HG03045 (cell line): ENCODE measurements around the gene PLRG1.
A peak's percentile ranks its signal among the peaks of the same experiment; 100 is the strongest.

Experiments used
- ATAC-seq: cut with Tn5 transposase; IDR thresholded peaks from one replicate; pipeline ENCODE4 v1.9.1; 2021; ENCODE audit warnings: mild to moderate bottlenecking, moderate library complexity; ENCODE audit not compliant: unreplicated experiment

The PLRG1 gene

GRCh38 chr4:154574311-154574710, 24.1 kb upstream of the PLRG1 start:
- no peak for ATAC-seq

- no peak for ATAC-seq
Measured at GRCh38 chr4:154573190-154573870, 23.1 kb upstream of the PLRG1 start.

GRCh38 chr4:154569584-154569983, 19.4 kb upstream of the PLRG1 start:
- no peak for ATAC-seq

- ATAC-seq: no peak
Measured at GRCh38 chr4:154569028-154569427, 18.8 kb upstream of the PLRG1 start.

GRCh38 chr4:154566639-154567204, 16.5 kb upstream of the PLRG1 start:
- ATAC-seq: no peak

GRCh38 chr4:154565704-154566103, 15.5 kb upstream of the PLRG1 start:
- ATAC-seq: no peak

GRCh38 chr4:154564311-154564710, 14.1 kb upstream of the PLRG1 start:
- ATAC-seq: no peak

- ATAC-seq: no peak
Measured at GRCh38 chr4:154562697-154563254, 12.6 kb upstream of the PLRG1 start, which contains the start of gene FGB. Gene FGB (plus strand): TSS chr4:154563011. CDS start chr4:154563019, 8 bp downstream.

- no peak for ATAC-seq
Measured at GRCh38 chr4:154560824-154561231, 10.6 kb upstream of the PLRG1 start.

GRCh38 chr4:154560419-154560801, 10.2 kb upstream of the PLRG1 start:
- ATAC-seq: no peak

- ATAC-seq: peak; percentile 87
Measured at GRCh38 chr4:154559494-154560418, 9.6 kb upstream of the PLRG1 start.

- peak; percentile 17 for ATAC-seq
Measured at GRCh38 chr4:154559141-154559493, 8.9 kb upstream of the PLRG1 start.

- peak; percentile 50 for ATAC-seq
Measured at GRCh38 chr4:154551872-154552686, 1.9 kb upstream of the PLRG1 start.

- no peak for ATAC-seq
Measured at GRCh38 chr4:154545689-154546088, 4.5 kb downstream of the PLRG1 start.

- ATAC-seq: no peak
Measured at GRCh38 chr4:154542271-154542879, 7.8 kb downstream of the PLRG1 start.

GRCh38 chr4:154534296-154534695, 15.9 kb downstream of the PLRG1 start:
- ATAC-seq: no peak

GRCh38 chr4:154529728-154530519, 20.3 kb downstream of the PLRG1 start:
- ATAC-seq: no peak

- no peak for ATAC-seq
Measured at GRCh38 chr4:154528869-154529268, 21.3 kb downstream of the PLRG1 start.

GRCh38 chr4:154527308-154527707, 22.9 kb downstream of the PLRG1 start:
- no peak for ATAC-seq
